SK-N-MC (cell line): ENCODE results near the gene KIF3B.

ENCODE experiments used
- DNase-seq: peaks from one replicate; pipeline ENCODE4 v3.0.0-alpha.2; 2011; ENCODE audit warnings: low read depth, low spot score
- H3K27ac ChIP-seq: fragments of 200-600 bp; sonication (generic); 2 replicates; pipeline ENCODE4 v1.5.1; 2016; ENCODE audit warnings: mixed run types
- H3K36me3 ChIP-seq: fragments of 200-600 bp; sonication (generic); 2 replicates; pipeline ENCODE4 v1.6.1; 2017; ENCODE audit warnings: antibody characterized with exemption, low read length, mixed read lengths; ENCODE audit not compliant: insufficient read depth
- H3K4me3 ChIP-seq: fragments of 200-600 bp; sonication (generic); 2 replicates; pipeline ENCODE4 v1.5.1; 2016
- H3K9ac ChIP-seq: fragments of 200-600 bp; sonication (generic); 2 replicates; pipeline ENCODE4 v1.8.0; 2017; ENCODE audit warnings: mixed run types, mixed read lengths; ENCODE audit not compliant: insufficient read length
- H3K9me3 ChIP-seq: fragments of 200-600 bp; sonication (generic); 2 replicates; pipeline ENCODE4 v1.6.1; 2017; ENCODE audit warnings: low read depth, mild to moderate bottlenecking, antibody characterized with exemption, low read length, moderate library complexity, mixed read lengths
- EZH2 ChIP-seq: fragments of 200-600 bp; sonication (generic); IDR thresholded peaks from one replicate; pipeline ENCODE4 v1.6.1; 2017; ENCODE audit warnings: antibody characterized with exemption
- FOXP2 ChIP-seq: optimal IDR thresholded peaks from 2 replicates; pipeline ENCODE3; 2011; ENCODE audit warnings: mild to moderate bottlenecking, moderate library complexity; ENCODE audit not compliant: insufficient read depth; ENCODE audit errors: extremely low read length, control extremely low read depth
- POLR2AphosphoS5 ChIP-seq: IDR thresholded peaks from 2 replicates; pipeline ENCODE4 v1.6.1; 2012; ENCODE audit warnings: mild to moderate bottlenecking, low read depth, low read length, borderline replicate concordance

The KIF3B gene

GRCh38 chr20:32297439-32297838 lies 20.0 kb downstream of the KIF3B start:
- no peak overlapping the region for H3K27ac ChIP-seq

GRCh38 chr20:32300647-32301046 lies 23.2 kb downstream of the KIF3B start:
- TF ChIP-seq EZH2: no peak
- Histone ChIP-seq H3K4me3 (no peak overlapping the region), H3K36me3 (no peaks in the 10 kb centered on the region), H3K9ac (no peak overlapping the region), H3K27ac (no peak overlapping the region), H3K9me3 (no peaks in the 10 kb centered on the region)
- DNase-seq: no peak

More at GRCh38 chr20:32297439-32297838, 20.0 kb downstream of the KIF3B start:
- Histone ChIP-seq H3K4me3 (no peak overlapping the region), H3K9me3 (no peaks in the 10 kb centered on the region), H3K9ac (no peak overlapping the region), H3K36me3 (no peaks in the 10 kb centered on the region)
- DNase-seq: no peak
- TF ChIP-seq POLR2AphosphoS5: no peak
- TF ChIP-seq EZH2: no peak
- TF ChIP-seq FOXP2: no peak

- H3K9ac ChIP-seq: no peak overlapping the region
- TF ChIP-seq POLR2AphosphoS5 (no peak), FOXP2 (no peak), EZH2 (no peak)
- no peak overlapping the region for H3K27ac ChIP-seq
- no peaks in the 10 kb centered on the region for H3K9me3 ChIP-seq
- no peak for DNase-seq
- no peaks in the 10 kb centered on the region for H3K36me3 ChIP-seq
- no peak overlapping the region for H3K4me3 ChIP-seq
These were observed 24.5 kb downstream of the KIF3B start for GRCh38 chr20:32301719-32302506.

GRCh38 chr20:32302507-32302872 lies 25.0 kb downstream of the KIF3B start:
- TF ChIP-seq EZH2: no peak
- Histone ChIP-seq H3K9ac (no peak overlapping the region), H3K27ac (no peak overlapping the region), H3K9me3 (no peaks in the 10 kb centered on the region), H3K36me3 (no peaks in the 10 kb centered on the region), H3K4me3 (no peak overlapping the region)
- DNase-seq: no peak

- H3K4me3 ChIP-seq: no peak overlapping the region
- TF ChIP-seq POLR2AphosphoS5: no peak
- no peak for TF ChIP-seq EZH2
- no peak for TF ChIP-seq FOXP2
- H3K9me3 ChIP-seq: no peaks in the 10 kb centered on the region
- H3K36me3 ChIP-seq: no peaks in the 10 kb centered on the region
- DNase-seq: no peak
- H3K27ac ChIP-seq: no peak overlapping the region
- no peak overlapping the region for H3K9ac ChIP-seq
These were observed 26.8 kb downstream of the KIF3B start for GRCh38 chr20:32304131-32304746.

GRCh38 chr20:32312718-32313424 lies 35.4 kb downstream of the KIF3B start:
- no peak overlapping the region for H3K27ac ChIP-seq
- H3K9ac ChIP-seq: no peak overlapping the region
- DNase-seq: no peak
- no peak for TF ChIP-seq FOXP2
- no peak overlapping the region for H3K4me3 ChIP-seq
- H3K36me3 ChIP-seq: peaks cover 23% of the 10 kb centered on the region
- H3K9me3 ChIP-seq: no peaks in the 10 kb centered on the region

GRCh38 chr20:32314768-32315167 lies 37.3 kb downstream of the KIF3B start:
- no peak for TF ChIP-seq POLR2AphosphoS5
- DNase-seq: no peak
- no peak overlapping the region for H3K4me3 ChIP-seq
- H3K9ac ChIP-seq: no peak overlapping the region
- H3K36me3 ChIP-seq: peaks cover 26% of the 10 kb centered on the region
- H3K9me3 ChIP-seq: no peaks in the 10 kb centered on the region
- no peak overlapping the region for H3K27ac ChIP-seq

- H3K4me3 ChIP-seq: no peak overlapping the region
- H3K9ac ChIP-seq: no peak overlapping the region
- H3K27ac ChIP-seq: no peak overlapping the region
- no peak for DNase-seq
- peaks cover 20% of the 10 kb centered on the region for H3K36me3 ChIP-seq
- TF ChIP-seq EZH2 (no peak), FOXP2 (no peak), POLR2AphosphoS5 (no peak)
- H3K9me3 ChIP-seq: no peaks in the 10 kb centered on the region
These were observed 37.9 kb downstream of the KIF3B start for GRCh38 chr20:32315399-32315798.

GRCh38 chr20:32315891-32316290 lies 38.4 kb downstream of the KIF3B start:
- DNase-seq: no peak
- Histone ChIP-seq H3K27ac (no peak overlapping the region), H3K9ac (no peak overlapping the region), H3K4me3 (no peak overlapping the region), H3K9me3 (no peaks in the 10 kb centered on the region), H3K36me3 (peaks cover 15% of the 10 kb centered on the region; the same call in 1 of the 2 replicates)
- TF ChIP-seq FOXP2: no peak
- no peak for TF ChIP-seq POLR2AphosphoS5
- TF ChIP-seq EZH2: no peak
